Measurements from ENCODE around the gene SPATA6L.

GRCh38 chr9:4600368-4600767 lies 65.9 kb downstream of the SPATA6L start:
- TF ChIP-seq CTCF (IDR thresholded peaks at IDR 0.05) (no peak), POLR2A (IDR thresholded peaks at IDR 0.05) (no peak)
